HCT116 (cell line): ENCODE data around the gene NLRP12. TPM values are rescaled to one million over a fixed set of nuclear protein-coding genes. Genes with fewer than 3 reads are reported as not detected.

Experiments
- ATAC-seq: fragments of 200-7000 bp; cut with Tn5 transposase; 2 replicates; pipeline ENCODE4 v1.9.1; 2020; ENCODE audit warnings: mild to moderate bottlenecking, moderate library complexity
- BruUV-seq: library from RNA; stranded (reverse); fragments of 400-500 nt; replicated peaks from 2 replicates; lab custom pipeline; 2021; lab: Mats Ljungman, UMichigan
- CTCF ChIA-PET: fragments of 300-600 bp; sonication (Branson Sonifier 250); formaldehyde crosslinking; loops from one replicate; lab custom pipeline; 2021; ENCODE audit warnings: antibody characterized with exemption; lab: Charles Lee
- POLR2A ChIA-PET: fragments of 300-600, 350-600 bp; sonication (Branson Sonifier 250); formaldehyde crosslinking; loops from one replicate; lab custom pipeline; 2021; ENCODE audit warnings: antibody characterized with exemption; lab: Charles Lee
- RAD21 ChIA-PET, 2 experiments: fragments of 300-600 bp; sonication (Branson Sonifier 250); formaldehyde crosslinking; loops; one replicate each; lab custom pipeline; 2023; ENCODE audit warnings: low total read pairs in 2 of 2; ENCODE audit not compliant: uncharacterized antibody in 2 of 2, unreplicated experiment in 2 of 2, low non-redundant PET in 1 of 2; lab: Charles Lee
- DNase-seq: peaks from one replicate; pipeline ENCODE4 v3.0.0-alpha.2; 2010; ENCODE audit warnings: low read depth, low spot score
- H2AFZ ChIP-seq: fragments of 200-600 bp; shearing (Covaris generic), sonication (generic); 2 replicates; pipeline ENCODE4 v1.6.1; 2017; ENCODE audit warnings: low read depth, mixed run types, mixed read lengths, antibody characterized with exemption, low read length; ENCODE audit not compliant: poor library complexity, severe bottlenecking
- H3K27ac ChIP-seq: 2 replicates; pipeline ENCODE4 v1.5.1; 2012; ENCODE audit warnings: low read depth, low read length
- H3K27me3 ChIP-seq: fragments of 200-600 bp; sonication (generic); 2 replicates; pipeline ENCODE4 v1.6.1; 2016; ENCODE audit warnings: mixed run types, low read length, mixed read lengths; ENCODE audit not compliant: insufficient read depth
- H3K36me3 ChIP-seq, 2 experiments: fragments of 200-500 bp in 1 of 2; fragments of 200-600 bp in 1 of 2; sonication (Bioruptor generic) in 1 of 2; sonication (generic) in 1 of 2; 2 replicates each; pipeline versions ENCODE4 v1.5.1 to v1.6.1; 2014 to 2016; ENCODE audit warnings: low read length in 2 of 2, inconsistent platforms in 1 of 2, mixed read lengths in 1 of 2, mixed run types in 1 of 2; ENCODE audit not compliant: insufficient read depth in 2 of 2, control insufficient read depth in 1 of 2
- H3K4me1 ChIP-seq, 2 experiments: fragments of 200-600 bp in 1 of 2; sonication (generic) in 1 of 2; 2 replicates each; pipeline versions ENCODE4 v1.5.1 to v1.6.1; 2012 to 2017; ENCODE audit warnings: low read length in 2 of 2, inconsistent platforms in 1 of 2, mild to moderate bottlenecking in 1 of 2, mixed read lengths in 1 of 2, mixed run types in 1 of 2, moderate library complexity in 1 of 2; ENCODE audit not compliant: insufficient read depth in 2 of 2, control insufficient read depth in 1 of 2
- H3K4me2 ChIP-seq: fragments of 200-600 bp; sonication (generic); 2 replicates; pipeline ENCODE4 v1.6.1; 2017; ENCODE audit warnings: mixed run types, low read length, mixed read lengths
- H3K4me3 ChIP-seq, 2 experiments: fragments of 200-600 bp in 1 of 2; sonication (generic) in 1 of 2; replicated peaks in 1 of 2; 2 replicates each; pipeline ENCODE4 v1.5.1; 2011 to 2016; ENCODE audit warnings: low read length in 2 of 2, control low read depth in 1 of 2, low read depth in 1 of 2, mild to moderate bottlenecking in 1 of 2, mixed read lengths in 1 of 2, mixed run types in 1 of 2
- H3K79me2 ChIP-seq: fragments of 200-600 bp; sonication (generic); 2 replicates; pipeline ENCODE4 v1.6.1; 2017; ENCODE audit warnings: mild to moderate bottlenecking, mixed run types, low read length, moderate library complexity, mixed read lengths; ENCODE audit not compliant: insufficient read depth
- H3K9ac ChIP-seq: fragments of 200-600 bp; sonication (generic); 2 replicates; pipeline ENCODE4 v1.6.1; 2016; ENCODE audit warnings: low read length, mixed read lengths
- H3K9me2 ChIP-seq: fragments of 200-600 bp; sonication (generic), shearing (Covaris generic); 2 replicates; pipeline ENCODE4 v1.6.1; 2017; ENCODE audit warnings: mixed run types, mild to moderate bottlenecking, moderate library complexity; ENCODE audit not compliant: insufficient read depth
- H3K9me3 ChIP-seq, 2 experiments: fragments of 200-500 bp in 1 of 2; fragments of 200-600 bp in 1 of 2; sonication (Bioruptor generic) in 1 of 2; sonication (generic) in 1 of 2; 2 replicates each; pipeline ENCODE4 v1.6.1; 2014 to 2017; ENCODE audit warnings: low read length in 2 of 2, mixed read lengths in 2 of 2, inconsistent platforms in 1 of 2, low read depth in 1 of 2, mild to moderate bottlenecking in 1 of 2, mixed run types in 1 of 2, moderate library complexity in 1 of 2; ENCODE audit not compliant: control insufficient read depth in 1 of 2, insufficient read depth in 1 of 2
- H4K20me1 ChIP-seq: fragments of 200-600 bp; sonication (generic), shearing (Covaris generic); 2 replicates; pipeline ENCODE4 v1.6.1; 2017; ENCODE audit warnings: mixed run types, mild to moderate bottlenecking, moderate library complexity; ENCODE audit not compliant: insufficient read depth
- ATF3 ChIP-seq: IDR thresholded peaks from 2 replicates; pipeline ENCODE4 v1.6.1; 2012
- CBX3 ChIP-seq: IDR thresholded peaks from 2 replicates; pipeline ENCODE4 v1.6.1; 2012; ENCODE audit warnings: low read depth
- CEBPB ChIP-seq: IDR thresholded peaks from 2 replicates; pipeline ENCODE4 v1.6.1; 2012; ENCODE audit warnings: low read depth
- CTCF ChIP-seq, 3 experiments: fragments of 200-600 bp in 1 of 3; sonication (generic) in 1 of 3; IDR thresholded peaks in 2 of 3; conservative IDR thresholded peaks in 1 of 3; 2 replicates each; pipeline ENCODE4 v1.5.1; 2012 to 2017; ENCODE audit warnings: low read depth in 2 of 3, low read length in 2 of 3, antibody characterized with exemption in 1 of 3, borderline replicate concordance in 1 of 3, control low read depth in 1 of 3, mild to moderate bottlenecking in 1 of 3, mixed read lengths in 1 of 3, mixed run types in 1 of 3, moderate library complexity in 1 of 3; ENCODE audit not compliant: insufficient read depth in 1 of 3
- EGR1 ChIP-seq: IDR thresholded peaks from 2 replicates; pipeline ENCODE4 v1.6.1; 2012; ENCODE audit warnings: low read depth
- ELF1 ChIP-seq: IDR thresholded peaks from 2 replicates; pipeline ENCODE4 v1.6.1; 2012; ENCODE audit warnings: low read depth, borderline replicate concordance
- EZH2 ChIP-seq: fragments of 200-600 bp; sonication (generic); IDR thresholded peaks from 2 replicates; pipeline ENCODE4 v1.6.1; 2017; ENCODE audit warnings: antibody characterized with exemption, mixed run types
- EZH2phosphoT487 ChIP-seq: fragments of 200-600 bp; IDR thresholded peaks from 2 replicates; pipeline ENCODE4 v1.6.1; 2018; ENCODE audit warnings: antibody characterized with exemption, borderline replicate concordance
- JUND ChIP-seq: IDR thresholded peaks from 2 replicates; pipeline ENCODE4 v1.6.1; 2012
- POLR2A ChIP-seq: IDR thresholded peaks from 2 replicates; pipeline ENCODE4 v1.7.0; 2011; ENCODE audit warnings: borderline replicate concordance; ENCODE audit not compliant: insufficient read depth, insufficient read length; ENCODE audit errors: extremely low read depth
- POLR2AphosphoS5 ChIP-seq: IDR thresholded peaks from 2 replicates; pipeline ENCODE4 v1.6.1; 2011; ENCODE audit warnings: mild to moderate bottlenecking, low read depth, low read length, moderate library complexity
- RAD21 ChIP-seq: IDR thresholded peaks from 2 replicates; pipeline ENCODE4 v1.6.1; 2012; ENCODE audit warnings: low read depth, mild to moderate bottlenecking
- SIN3A ChIP-seq: IDR thresholded peaks from 2 replicates; pipeline ENCODE4 v1.6.1; 2012; ENCODE audit warnings: low read depth
- SP1 ChIP-seq: IDR thresholded peaks from 2 replicates; pipeline ENCODE4 v1.6.1; 2012; ENCODE audit warnings: low read depth
- SRF ChIP-seq: IDR thresholded peaks from 2 replicates; pipeline ENCODE4 v1.6.1; 2012; ENCODE audit warnings: low read depth
- YY1 ChIP-seq: IDR thresholded peaks from 2 replicates; pipeline ENCODE4 v1.6.1; 2011; ENCODE audit warnings: low read length, low read depth, moderate library complexity, mild to moderate bottlenecking; ENCODE audit not compliant: insufficient replicate concordance; ENCODE audit errors: extremely low read depth
- ZBTB33 ChIP-seq: IDR thresholded peaks from 2 replicates; pipeline ENCODE4 v1.6.1; 2011; ENCODE audit warnings: mild to moderate bottlenecking, low read length, moderate library complexity; ENCODE audit not compliant: insufficient replicate concordance; ENCODE audit errors: extremely low read depth
- ZFX ChIP-seq: fragments of 450-650 bp; IDR thresholded peaks from 2 replicates; pipeline ENCODE4 v1.6.1; 2017
- ZNF274 ChIP-seq: fragments of 200-500 bp; sonication (Bioruptor generic); IDR thresholded peaks from 2 replicates; pipeline ENCODE4 v1.6.1; 2014; ENCODE audit warnings: mild to moderate bottlenecking, low read depth, low read length, inconsistent platforms
- intact Hi-C: fragments of 100-400 bp; cut with micrococcal nuclease; formaldehyde crosslinking; loops from 2 replicates; pipeline ENCODE4 v1.10.0; 2022
- total RNA-seq: library from RNA; stranded (reverse); gene quantifications from one replicate; pipeline ENCODE4 v1.2.1, GENCODE V29; 2021; ENCODE audit not compliant: unreplicated experiment
- TF ChIP-seq, protein P1 (sequence below): IDR thresholded peaks from 2 replicates; pipeline ENCODE4 v1.6.1; 2012

Gene NLRP12
- total RNA-seq, 1 experiment from 2014 or later, result 0.25 TPM

DNA sequence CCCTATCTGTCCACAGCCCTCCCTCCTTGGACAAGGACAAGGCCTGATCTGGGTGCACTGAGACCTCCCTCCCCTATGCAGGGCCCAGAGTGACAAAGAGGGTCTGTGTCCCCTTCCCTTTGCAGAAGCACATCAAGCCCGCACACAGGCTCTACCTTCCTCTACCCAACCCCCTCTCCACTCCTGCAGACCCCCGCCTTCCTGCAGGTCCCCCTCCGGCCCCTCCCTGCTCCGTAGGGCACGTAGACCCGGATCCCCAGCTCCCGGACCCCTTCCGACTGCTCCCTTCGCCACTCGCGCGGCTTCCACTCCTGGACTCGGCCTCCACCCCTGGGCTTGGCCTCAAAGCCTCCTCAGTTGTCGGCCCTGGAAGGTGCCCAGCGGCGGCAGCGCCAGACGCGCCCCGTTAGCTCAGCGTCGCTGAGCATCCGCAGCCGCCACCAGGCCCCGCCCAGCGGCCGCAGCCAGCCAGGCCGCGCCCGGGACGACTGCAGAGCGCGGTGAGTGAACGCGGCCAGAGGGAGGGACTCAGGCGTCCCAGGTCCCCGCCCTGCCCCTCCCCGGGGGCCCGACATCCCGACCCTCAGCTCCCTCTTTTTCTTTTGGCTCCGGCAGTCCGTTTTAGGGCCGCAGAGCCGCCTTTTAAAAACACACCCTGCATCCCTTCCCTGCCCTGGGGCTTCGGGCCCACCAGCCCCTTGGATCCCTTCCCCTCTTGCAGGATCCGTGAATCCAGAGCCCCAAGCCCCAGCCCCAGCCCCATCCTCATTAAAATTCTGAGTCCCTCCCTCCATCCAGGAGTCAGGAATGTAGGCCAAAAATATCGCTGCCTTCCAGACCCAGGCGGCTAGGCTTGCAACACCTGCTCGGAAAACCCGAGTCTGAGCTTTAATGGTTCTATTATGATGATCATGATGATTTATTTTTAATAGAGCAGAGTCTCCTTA is 42.1 kb upstream of the NLRP12 start (continued):
- TF ChIP-seq, protein P1, sequence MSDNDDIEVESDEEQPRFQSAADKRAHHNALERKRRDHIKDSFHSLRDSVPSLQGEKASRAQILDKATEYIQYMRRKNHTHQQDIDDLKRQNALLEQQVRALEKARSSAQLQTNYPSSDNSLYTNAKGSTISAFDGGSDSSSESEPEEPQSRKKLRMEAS, result peak; percentile 30; the same call in 1 of the 2 replicates
- TF ChIP-seq POLR2AphosphoS5 (peak; percentile 71), EZH2 (no peak), EZH2phosphoT487 (no peak), POLR2A (no peak), ELF1 (no peak)
- TF ChIP-seq, all 23 proteins: peak for 6

GRCh38 chr19:53865523-53865917 is 41.4 kb upstream of the NLRP12 start:
- Histone ChIP-seq H3K9me3 (no peaks in the 10 kb centered on the region), H2AFZ (no peak overlapping the region), H3K27ac (peak overlapping the region; percentile 77), H4K20me1 (no peaks in the 10 kb centered on the region), H3K4me1 (peaks cover 18 to 45% of the 10 kb centered on the region in 2 experiments), H3K36me3 (peaks cover 0 to 1% of the 10 kb centered on the region in 2 experiments; a peak in 1 of 4 replicates), H3K9ac (peak overlapping the region; percentile 95), H3K4me3 (peak overlapping the region; percentile 75 to 78), H3K9me2 (no peaks in the 10 kb centered on the region), H3K79me2 (peaks cover 19% of the 10 kb centered on the region), H3K4me2 (peak overlapping the region; percentile 99), H3K27me3 (no peaks in the 10 kb centered on the region)
- DNase-seq (no peak), ATAC-seq (peak; percentile 12)
- BruUV-seq, result TSS peak; percentile 77
- intact Hi-C loops, result loop anchor here (5.0 kb wide), 1 partner anchor 117 kb away; no protein-coding TSS in a partner anchor
- TF ChIP-seq CEBPB, result no peak
- TF ChIP-seq, protein P1, result no peak; the same call in 1 of the 2 replicates
- TF ChIP-seq EZH2, result no peak
- no peak for TF ChIP-seq CBX3
- TF ChIP-seq ZNF274, result no peak
- no peak for TF ChIP-seq SIN3A
- TF ChIP-seq ZBTB33, result no peak
- no peak for TF ChIP-seq SRF
- TF ChIP-seq RAD21, result no peak
- no peak for TF ChIP-seq ATF3
- TF ChIP-seq POLR2A, result no peak
- no peak for TF ChIP-seq YY1
- TF ChIP-seq JUND, result no peak
- no peak for TF ChIP-seq CTCF (IDR thresholded peaks at IDR 0.05 in 2 of 3, conservative IDR thresholded peaks at IDR 0.05 in 1 of 3; ENCODE audit: borderline replicate concordance in 1 of 3, insufficient read depth in 1 of 3, low read depth in 2 of 3, low read length in 2 of 3)
- no peak for TF ChIP-seq EGR1
- no peak for TF ChIP-seq ZFX
- no peak for TF ChIP-seq SP1
- ChIA-PET POLR2A (interaction anchor here (1.2 to 1.4 kb wide), 4 partner anchors 9 to 115 kb away, joined by 3 to 13 read pairs (median 4); no protein-coding TSS in a partner anchor), RAD21 (interaction anchor here in 1 of 2 experiments (1.0 kb wide), 1 partner anchor 56 kb away, joined by 3 read pairs; no protein-coding TSS in a partner anchor), CTCF (interaction anchor here (0.6 to 3.8 kb wide), 5 partner anchors 22 to 158 kb away, joined by 3 to 21 read pairs (median 3); no protein-coding TSS in a partner anchor)
